HepG2 (cell line): ENCODE results near the gene NCBP1. TPM values are rescaled to one million over a fixed set of nuclear protein-coding genes. Genes with fewer than 3 reads are reported as not detected.
A peak's percentile ranks its signal among the peaks of the same experiment; 100 is the strongest.

ENCODE experiments used
- ATF7-NPFF ChIP-seq: sonication (generic); formaldehyde crosslinking; IDR thresholded peaks from 2 replicates; pipeline ENCODE4 v1.8.1; 2023; ENCODE audit warnings: mild to moderate bottlenecking, low read depth, missing genetic modification reagents, moderate library complexity
- BCLAF1 ChIP-seq: fragments of 450-650 bp; IDR thresholded peaks from 2 replicates; pipeline ENCODE4 v1.6.1; 2017; ENCODE audit warnings: mild to moderate bottlenecking
- EED ChIP-seq: sonication (generic); formaldehyde crosslinking; IDR thresholded peaks from 2 replicates; pipeline ENCODE4 v1.5.0; 2020; ENCODE audit warnings: mild to moderate bottlenecking, missing genetic modification reagents
- HINFP ChIP-seq: sonication (generic); formaldehyde crosslinking; IDR thresholded peaks from 2 replicates; pipeline ENCODE4 v1.4.0; 2020; ENCODE audit warnings: low read depth, mild to moderate bottlenecking, missing genetic modification reagents
- HOXD1 ChIP-seq: sonication (generic); formaldehyde crosslinking; IDR thresholded peaks from 2 replicates; pipeline ENCODE4 v1.5.0; 2020; ENCODE audit warnings: missing genetic modification reagents
- MED8 ChIP-seq: sonication (generic); formaldehyde crosslinking; IDR thresholded peaks from 2 replicates; pipeline ENCODE4 v1.8.1; 2023; ENCODE audit warnings: mild to moderate bottlenecking, missing genetic modification reagents; ENCODE audit not compliant: insufficient replicate concordance
- RFX1 ChIP-seq: fragments of 450-650 bp; IDR thresholded peaks from 2 replicates; pipeline ENCODE4 v1.6.1; 2017
- RNF219 ChIP-seq: sonication (generic); formaldehyde crosslinking; IDR thresholded peaks from 2 replicates; pipeline ENCODE4 v1.5.0; 2020; ENCODE audit warnings: mild to moderate bottlenecking, missing genetic modification reagents
- RORA ChIP-seq: sonication (generic); formaldehyde crosslinking; IDR thresholded peaks from 2 replicates; pipeline ENCODE4 v1.5.0; 2020; ENCODE audit warnings: mild to moderate bottlenecking, missing genetic modification reagents, moderate library complexity
- SIN3A ChIP-seq: IDR thresholded peaks from 2 replicates; pipeline ENCODE4 v1.6.1; 2011; ENCODE audit warnings: low read depth, mild to moderate bottlenecking, control low read depth, low read length, borderline replicate concordance
- SMARCE1 ChIP-seq: fragments of 450-650 bp; IDR thresholded peaks from 2 replicates; pipeline ENCODE4 v1.6.1; 2017; ENCODE audit warnings: borderline replicate concordance
- TEF ChIP-seq: sonication (generic); formaldehyde crosslinking; IDR thresholded peaks from 2 replicates; pipeline ENCODE4 v1.5.0; 2020; ENCODE audit warnings: missing genetic modification reagents
- ZFP90 ChIP-seq: sonication (generic); formaldehyde crosslinking; IDR thresholded peaks from 2 replicates; pipeline ENCODE4 v1.8.0; 2022; ENCODE audit warnings: missing genetic modification reagents, mild to moderate bottlenecking, inconsistent platforms, borderline replicate concordance
- ZNF20 ChIP-seq: sonication (generic); formaldehyde crosslinking; IDR thresholded peaks from 2 replicates; pipeline ENCODE4 v1.4.0; 2020; ENCODE audit warnings: mild to moderate bottlenecking, moderate library complexity, missing genetic modification reagents
- ZNF282 ChIP-seq: fragments of 450-650 bp; IDR thresholded peaks from 2 replicates; pipeline ENCODE4 v1.6.1; 2018; ENCODE audit not compliant: partially characterized antibody
- ZNF605 ChIP-seq: sonication (generic); formaldehyde crosslinking; IDR thresholded peaks from 2 replicates; pipeline ENCODE4 v1.8.0; 2022; ENCODE audit warnings: mild to moderate bottlenecking, missing genetic modification reagents
- ZNF816 ChIP-seq: sonication (generic); formaldehyde crosslinking; IDR thresholded peaks from 2 replicates; pipeline ENCODE4 v1.8.0; 2022; ENCODE audit warnings: missing genetic modification reagents, mild to moderate bottlenecking, borderline replicate concordance
- polyA plus RNA-seq, 8 experiments: library from polyadenylated mRNA; depleted of rRNA in 3 of 8; stranded (reverse) in 7 of 8; unstranded in 1 of 8; fragments of >200 nt; fragmentation: Illumina TruSeq in 4 of 8; extraction: Trizol in 4 of 8; gene quantifications; 2 replicates each; pipeline versions ENCODE4 v1.2.1 to v1.2.3, GENCODE V29; 2011 to 2016; ENCODE audit warnings: low read depth in 4 of 8, missing spikeins in 1 of 8, mixed read lengths in 1 of 8; ENCODE audit not compliant: insufficient read depth in 1 of 8
- total RNA-seq, 5 experiments: library from RNA; depleted of rRNA; stranded (reverse); fragments of >200 nt; fragmentation: Illumina TruSeq; extraction: Trizol; gene quantifications; 2 replicates each; pipeline ENCODE4 v1.2.3, GENCODE V29; 2016; ENCODE audit warnings: low read depth in 1 of 5
- TF ChIP-seq, protein P1 (sequence below): sonication (generic); formaldehyde crosslinking; IDR thresholded peaks from 2 replicates; pipeline ENCODE4 v1.4.0; 2020; ENCODE audit warnings: missing genetic modification reagents, mild to moderate bottlenecking, borderline replicate concordance

NCBP1 gene
- total and polyA plus RNA-seq, 2 of the 13 experiments (the other 11 are each of a cell fraction or from before 2014, with no cell fraction given), result 13.3 to 40.2 TPM

GRCh38 chr9:97632985-97633858 lies at the start of gene NCBP1, which contains the start of gene TSTD2 (continued):
- TF ChIP-seq HINFP, result no peak
- TF ChIP-seq ZNF816 (CRISPR knock-in tag), result no peak
- TF ChIP-seq RNF219, result no peak
- TF ChIP-seq, protein P1, sequence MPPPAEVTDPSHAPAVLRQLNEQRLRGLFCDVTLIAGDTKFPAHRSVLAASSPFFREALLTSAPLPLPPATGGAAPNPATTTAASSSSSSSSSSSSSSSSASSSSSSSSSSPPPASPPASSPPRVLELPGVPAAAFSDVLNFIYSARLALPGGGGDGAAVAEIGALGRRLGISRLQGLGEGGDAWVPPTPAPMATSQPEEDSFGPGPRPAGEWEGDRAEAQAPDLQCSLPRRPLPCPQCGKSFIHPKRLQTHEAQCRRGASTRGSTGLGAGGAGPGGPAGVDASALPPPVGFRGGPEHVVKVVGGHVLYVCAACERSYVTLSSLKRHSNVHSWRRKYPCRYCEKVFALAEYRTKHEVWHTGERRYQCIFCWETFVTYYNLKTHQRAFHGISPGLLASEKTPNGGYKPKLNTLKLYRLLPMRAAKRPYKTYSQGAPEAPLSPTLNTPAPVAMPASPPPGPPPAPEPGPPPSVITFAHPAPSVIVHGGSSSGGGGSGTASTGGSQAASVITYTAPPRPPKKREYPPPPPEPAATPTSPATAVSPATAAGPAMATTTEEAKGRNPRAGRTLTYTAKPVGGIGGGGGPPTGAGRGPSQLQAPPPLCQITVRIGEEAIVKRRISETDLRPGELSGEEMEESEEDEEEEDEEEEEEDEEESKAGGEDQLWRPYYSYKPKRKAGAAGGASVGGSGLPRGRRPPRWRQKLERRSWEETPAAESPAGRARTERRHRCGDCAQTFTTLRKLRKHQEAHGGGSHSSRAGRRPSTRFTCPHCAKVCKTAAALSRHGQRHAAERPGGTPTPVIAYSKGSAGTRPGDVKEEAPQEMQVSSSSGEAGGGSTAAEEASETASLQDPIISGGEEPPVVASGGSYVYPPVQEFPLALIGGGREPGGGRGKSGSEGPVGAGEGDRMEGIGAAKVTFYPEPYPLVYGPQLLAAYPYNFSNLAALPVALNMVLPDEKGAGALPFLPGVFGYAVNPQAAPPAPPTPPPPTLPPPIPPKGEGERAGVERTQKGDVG (CRISPR knock-in tag), result no peak
- no peak for TF ChIP-seq ZNF20
- no peak; the same call in 1 of the 2 replicates for TF ChIP-seq TEF
- TF ChIP-seq RORA (CRISPR knock-in tag), result 0 out of 2 replicates have a peak, but pooled peaks have one; percentile 61
- peak; percentile 84 for TF ChIP-seq ZNF605
- TF ChIP-seq RFX1, result no peak
- TF ChIP-seq HOXD1 (CRISPR knock-in tag), result peak; percentile 56
- TF ChIP-seq SMARCE1, result no peak
- no peak; the same call in none of the 2 replicates for TF ChIP-seq SIN3A
- peak; percentile 44; the same call in 1 of the 2 replicates for TF ChIP-seq ZFP90
- no peak for TF ChIP-seq MED8 (CRISPR knock-in tag)
- no peak; the same call in none of the 2 replicates for TF ChIP-seq ATF7-NPFF (CRISPR knock-in tag)
- no peak for TF ChIP-seq BCLAF1
- TF ChIP-seq EED, result no peak; the same call in 1 of the 2 replicates
- TF ChIP-seq ZNF282, result no peak
